GM21786 (cell line): ENCODE data around the gene AIF1L.
"Not testable (repeated sequence)": the region's sequence is repeated elsewhere in the genome, so short reads cannot be mapped to it uniquely, and the experiment has no call there.

Source experiments
- ATAC-seq: cut with Tn5 transposase; IDR thresholded peaks from one replicate; pipeline ENCODE4 v1.9.1; 2021; ENCODE audit not compliant: unreplicated experiment

The AIF1L gene

DNA sequence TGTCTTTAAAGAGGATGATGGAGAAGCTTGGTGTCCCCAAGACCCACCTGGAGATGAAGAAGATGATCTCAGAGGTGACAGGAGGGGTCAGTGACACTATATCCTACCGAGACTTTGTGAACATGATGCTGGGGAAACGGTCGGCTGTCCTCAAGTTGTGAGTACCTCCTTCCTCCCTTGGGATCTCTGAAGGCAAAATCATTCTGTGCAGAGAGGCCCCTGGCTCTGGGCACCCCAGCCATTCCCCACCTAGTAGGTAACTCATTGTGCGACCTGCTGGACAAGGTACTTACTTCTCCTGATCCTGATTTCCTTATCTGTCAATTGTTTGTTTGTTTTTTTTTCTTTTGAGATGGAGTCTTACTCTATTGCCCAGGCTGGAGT lies 21.4 kb downstream of the AIF1L start:
- no peak for ATAC-seq

DNA sequence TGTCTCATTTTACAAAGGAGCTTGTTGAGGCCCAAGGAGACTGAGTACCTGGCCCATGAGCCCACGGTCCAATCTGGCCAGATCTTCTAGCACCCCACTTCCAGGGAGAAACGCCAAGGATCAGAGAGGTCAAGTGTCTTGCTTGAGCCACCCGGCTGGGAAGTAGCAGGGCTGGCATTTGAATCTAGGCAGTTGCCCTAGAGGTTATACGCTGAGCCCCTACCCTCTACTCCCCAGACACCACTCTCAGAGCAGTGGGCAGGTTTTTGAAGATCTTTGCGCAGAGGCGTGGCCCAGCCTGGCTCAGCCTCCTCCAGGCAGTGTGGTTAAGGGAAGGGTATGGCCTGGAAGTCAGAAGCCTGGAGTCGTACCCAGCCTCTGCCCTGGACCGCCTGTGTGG lies 23.3 kb downstream of the AIF1L start:
- ATAC-seq = no peak

GRCh38 chr9:131120620-131121228 lies 24.4 kb downstream of the AIF1L start:
- ATAC-seq = no peak

- ATAC-seq = no peak
These were observed 25.0 kb downstream of the AIF1L start for GRCh38 chr9:131121346-131121745.

DNA sequence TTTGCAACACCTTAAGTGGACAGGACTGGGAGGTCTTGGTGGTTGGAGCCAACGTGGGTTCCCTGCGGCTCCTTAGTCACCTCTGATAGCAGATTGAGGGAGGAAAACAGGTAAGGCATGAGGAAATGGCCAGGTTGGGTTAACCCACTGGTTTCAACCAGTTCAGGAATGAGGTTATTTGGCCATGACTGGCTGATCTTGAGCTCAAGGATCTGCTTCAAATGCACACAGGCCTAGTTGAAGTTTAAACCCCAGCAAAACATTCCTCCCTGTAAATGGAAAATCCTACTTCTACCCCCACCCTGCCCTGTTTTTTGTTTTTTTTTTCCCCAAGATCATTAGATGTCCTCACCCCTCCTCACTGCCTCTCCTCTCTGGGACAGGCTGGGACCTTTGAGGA lies 25.8 kb downstream of the AIF1L start:
- ATAC-seq = no peak

DNA sequence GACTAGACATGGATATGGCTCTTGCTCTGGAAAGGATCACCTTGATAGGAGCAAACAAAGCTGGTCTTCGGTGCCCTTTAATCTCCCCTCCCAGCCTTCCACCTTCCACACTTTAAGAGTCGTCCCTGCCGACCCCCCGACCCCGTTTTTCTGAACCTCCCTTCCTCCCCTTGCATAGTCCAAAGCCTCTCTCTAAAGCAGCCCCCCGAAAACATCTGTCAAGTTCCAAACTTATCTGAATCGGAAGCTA lies 28.6 kb downstream of the AIF1L start:
- no peak for ATAC-seq

DNA sequence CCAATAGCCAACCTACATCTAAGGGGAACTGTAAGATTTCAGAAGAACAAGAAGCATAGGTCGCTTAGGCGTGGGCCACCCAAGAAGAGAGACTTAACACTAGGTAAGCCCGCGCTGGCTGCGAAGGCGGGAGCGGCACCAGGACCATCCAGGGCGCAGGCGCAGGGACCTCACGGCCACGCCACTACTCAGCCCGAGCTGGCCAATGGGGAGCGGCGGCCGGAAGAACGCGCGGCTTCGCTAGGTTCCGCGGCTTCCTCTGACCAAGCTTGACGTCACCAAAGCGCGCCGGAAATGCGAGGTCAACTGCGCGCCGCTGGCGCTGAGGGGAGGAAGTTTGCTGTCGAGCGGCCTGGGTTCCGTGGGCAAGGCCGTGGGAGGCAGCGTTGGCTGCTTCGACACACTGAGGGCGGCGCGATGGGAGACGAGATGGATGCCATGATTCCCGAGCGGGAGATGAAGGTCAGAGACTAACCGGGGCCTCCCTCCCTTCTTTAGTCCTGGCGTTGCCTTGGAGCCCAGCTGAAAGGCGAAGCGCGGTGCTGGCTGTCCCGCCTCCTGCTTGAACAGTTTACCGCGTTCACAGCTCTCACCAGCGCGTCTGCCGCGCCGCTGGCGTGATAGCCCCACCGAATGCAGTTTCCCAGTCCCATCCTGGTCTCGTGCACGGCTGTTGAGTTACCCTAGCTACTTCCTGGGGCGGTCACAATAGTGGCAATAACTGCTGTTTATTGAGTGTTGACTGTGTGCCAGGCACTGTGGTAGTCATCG lies 29.1 kb downstream of the AIF1L start, which contains the start of gene NUP214:
Gene NUP214, plus strand, starts transcription at position 299 of the 771 bp plus-strand sequence. Its CDS starts 119 bp downstream, at position 418.
- ATAC-seq = peak; percentile 97

DNA sequence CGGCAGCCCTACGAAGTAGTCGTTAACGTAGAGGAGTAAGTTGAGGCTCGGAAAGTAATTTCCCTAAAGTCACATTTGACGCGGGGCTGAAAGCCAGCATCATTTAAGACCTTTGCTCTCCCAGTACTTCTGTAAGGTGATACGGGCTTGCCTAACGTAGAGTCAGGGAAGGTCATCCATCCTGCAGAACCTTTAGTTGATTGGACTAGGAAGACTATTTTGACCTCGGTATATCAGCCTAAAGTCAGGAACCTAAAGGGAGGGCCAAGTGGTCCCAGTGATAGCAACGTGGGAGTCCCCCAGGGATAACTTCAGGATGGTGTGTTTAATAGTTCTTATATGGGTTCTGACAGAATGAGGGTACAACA lies 29.7 kb downstream of the AIF1L start:
- ATAC-seq = no peak

GRCh38 chr9:131129183-131129582 lies 32.9 kb downstream of the AIF1L start:
- no peak for ATAC-seq

DNA sequence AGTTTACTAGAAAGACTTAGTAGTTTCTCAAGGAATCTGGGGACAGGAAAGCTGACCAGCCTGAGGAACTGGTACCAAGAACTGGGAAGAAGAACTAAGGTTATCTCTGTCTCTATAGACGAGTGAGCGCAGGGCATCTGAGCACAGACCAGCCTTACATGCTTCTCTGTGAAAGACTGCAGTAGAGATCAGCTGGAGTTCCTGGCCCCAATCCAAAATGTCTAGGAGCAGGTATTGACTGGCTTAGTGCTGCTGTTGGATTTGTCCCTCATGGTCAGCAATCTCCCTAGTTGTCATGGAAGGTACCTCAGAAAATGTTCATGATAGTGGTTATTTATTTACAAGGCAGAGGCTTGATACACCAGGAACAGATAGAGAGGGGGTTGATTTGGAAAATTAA lies 42.3 kb downstream of the AIF1L start:
- ATAC-seq = no peak

DNA sequence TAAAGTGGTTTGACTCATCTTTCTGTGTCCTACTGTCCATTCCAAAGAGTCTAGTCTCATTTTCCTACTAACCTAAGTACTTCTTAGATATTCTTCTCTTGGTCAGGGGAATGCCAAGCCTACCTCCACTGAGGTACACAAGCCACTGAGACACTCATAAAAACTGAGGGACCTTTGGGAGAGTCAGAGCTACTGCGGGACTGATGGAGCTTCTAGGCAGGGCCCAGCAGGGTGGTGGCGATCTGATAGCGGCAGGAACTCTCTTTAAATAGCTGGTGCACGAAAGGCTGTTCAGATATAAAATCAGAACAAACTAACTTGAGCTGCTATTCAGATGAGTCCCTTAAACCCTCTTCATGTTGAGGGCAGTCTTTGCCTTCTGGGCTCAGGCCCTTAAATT lies 43.8 kb downstream of the AIF1L start:
- no peak for ATAC-seq

DNA sequence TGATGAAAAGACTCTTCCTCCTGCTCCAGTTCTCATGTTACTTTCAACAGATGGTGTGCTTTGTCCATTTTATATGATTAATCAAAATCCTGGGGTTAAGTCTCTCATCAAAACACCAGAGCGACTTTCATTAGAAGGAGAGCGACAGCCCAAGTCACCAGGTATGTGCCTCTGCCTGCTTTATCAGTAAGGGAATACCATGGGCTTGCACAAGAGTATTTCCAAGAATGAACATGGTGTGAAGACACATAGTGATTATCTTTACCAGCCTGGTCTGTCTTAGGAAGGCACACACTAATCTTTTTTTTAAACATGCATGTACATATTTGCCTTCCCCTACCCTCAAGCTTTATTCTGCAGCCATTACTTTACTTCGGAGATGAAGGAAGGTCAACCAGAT lies 44.2 kb downstream of the AIF1L start:
- ATAC-seq = no peak

DNA sequence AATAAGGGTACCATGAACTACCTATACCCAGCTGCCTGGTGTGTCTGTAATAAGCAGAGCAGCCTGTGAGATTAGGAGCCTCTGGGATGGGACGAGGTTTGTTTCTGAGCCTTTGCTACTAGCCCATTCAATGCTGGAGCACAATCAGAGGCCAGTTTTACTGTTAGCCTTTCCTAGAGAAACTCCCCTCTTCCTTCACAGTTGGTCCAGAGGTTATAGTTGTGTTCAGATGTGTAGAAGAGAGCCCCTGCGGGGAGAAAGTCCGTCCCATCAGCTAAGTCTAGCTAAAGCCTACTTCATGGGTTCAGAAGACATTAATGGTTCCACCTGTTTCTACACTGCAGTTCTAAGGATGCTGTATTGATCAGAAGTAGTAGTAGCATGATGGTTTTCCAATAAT lies 45.8 kb downstream of the AIF1L start:
- no peak for ATAC-seq

DNA sequence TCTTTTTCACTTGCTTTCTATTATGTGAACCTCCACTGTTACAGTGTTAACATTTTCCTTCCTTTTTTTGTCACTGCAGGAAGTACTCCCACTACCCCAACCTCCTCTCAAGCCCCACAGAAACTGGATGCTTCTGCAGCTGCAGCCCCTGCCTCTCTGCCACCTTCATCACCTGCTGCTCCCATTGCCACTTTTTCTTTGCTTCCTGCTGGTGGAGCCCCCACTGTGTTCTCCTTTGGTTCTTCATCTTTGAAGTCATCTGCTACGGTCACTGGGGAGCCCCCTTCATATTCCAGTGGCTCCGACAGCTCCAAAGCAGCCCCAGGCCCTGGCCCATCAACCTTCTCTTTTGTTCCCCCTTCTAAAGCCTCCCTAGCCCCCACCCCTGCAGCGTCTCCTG lies 47.9 kb downstream of the AIF1L start:
- no peak for ATAC-seq

DNA sequence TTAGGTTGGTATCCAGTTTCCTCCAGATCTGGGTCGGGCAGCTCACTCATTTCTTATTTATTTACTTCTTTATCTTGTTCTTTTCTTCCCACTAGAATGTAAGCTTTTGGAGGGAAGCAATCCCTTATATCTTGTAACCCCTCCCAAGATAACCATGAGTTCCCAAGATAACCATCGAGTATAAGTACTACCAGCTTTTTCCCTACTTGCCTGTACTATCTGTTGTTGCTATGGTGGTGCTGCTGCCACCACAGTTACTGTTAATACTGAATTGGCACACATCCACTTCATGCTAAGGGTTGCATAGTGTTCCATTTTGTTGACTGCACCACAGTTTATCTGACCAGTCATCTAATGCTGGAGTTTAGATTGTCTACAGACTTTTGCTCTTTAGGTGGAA lies 48.9 kb downstream of the AIF1L start:
- no peak for ATAC-seq

DNA sequence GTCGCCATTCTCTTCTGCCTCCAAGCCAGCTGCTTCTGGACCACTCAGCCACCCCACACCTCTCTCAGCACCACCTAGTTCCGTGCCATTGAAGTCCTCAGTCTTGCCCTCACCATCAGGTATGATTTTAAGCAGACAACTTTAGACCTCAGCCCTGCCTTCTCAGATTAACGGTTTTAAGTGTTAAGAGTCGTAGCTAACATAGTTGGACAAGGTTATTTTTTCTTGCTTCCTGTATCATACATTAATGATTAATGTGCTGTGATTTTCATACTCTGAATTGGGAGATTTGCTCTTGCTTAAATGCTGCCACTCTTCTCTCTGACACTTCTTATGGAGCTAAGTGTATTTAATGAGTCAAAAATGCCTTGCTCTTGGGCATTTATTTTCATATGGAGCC lies 49.9 kb downstream of the AIF1L start:
- ATAC-seq = no peak

GRCh38 chr9:131148276-131148675 lies 51.9 kb downstream of the AIF1L start:
- no peak for ATAC-seq

DNA sequence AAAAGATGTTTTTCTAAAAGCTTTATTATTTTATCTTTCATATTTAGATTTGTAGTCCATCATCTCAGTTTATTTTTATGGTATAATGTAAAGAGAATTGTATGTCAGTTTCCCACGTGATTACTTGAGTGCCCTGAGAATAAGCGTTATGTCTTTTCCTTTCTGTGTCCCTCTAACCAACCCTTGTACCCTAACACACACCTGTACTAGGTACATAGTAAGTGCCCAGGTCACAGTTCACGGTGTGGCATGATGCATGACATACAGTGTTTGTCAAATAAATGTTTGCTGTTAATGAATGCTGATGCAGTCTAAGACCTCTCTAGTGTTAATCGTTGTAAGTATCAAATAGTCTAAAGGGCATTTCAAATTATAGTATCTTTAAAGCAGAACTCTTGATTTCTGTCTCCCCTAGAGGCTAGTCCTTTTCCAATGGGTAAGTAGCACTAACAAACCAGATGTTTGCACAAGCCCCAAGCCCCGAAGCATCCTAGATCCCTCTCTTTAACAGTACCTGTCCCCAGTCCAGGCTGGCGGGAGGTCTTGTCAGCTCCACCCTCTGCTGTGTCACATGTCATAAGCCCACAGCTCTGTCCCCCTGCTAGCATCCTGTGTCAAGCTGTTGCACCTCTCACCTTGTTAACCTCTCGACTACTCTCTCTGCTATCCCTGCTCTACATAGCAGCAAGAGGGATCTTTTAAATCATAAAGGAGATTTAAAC lies 52.8 kb downstream of the AIF1L start:
- ATAC-seq = no peak

DNA sequence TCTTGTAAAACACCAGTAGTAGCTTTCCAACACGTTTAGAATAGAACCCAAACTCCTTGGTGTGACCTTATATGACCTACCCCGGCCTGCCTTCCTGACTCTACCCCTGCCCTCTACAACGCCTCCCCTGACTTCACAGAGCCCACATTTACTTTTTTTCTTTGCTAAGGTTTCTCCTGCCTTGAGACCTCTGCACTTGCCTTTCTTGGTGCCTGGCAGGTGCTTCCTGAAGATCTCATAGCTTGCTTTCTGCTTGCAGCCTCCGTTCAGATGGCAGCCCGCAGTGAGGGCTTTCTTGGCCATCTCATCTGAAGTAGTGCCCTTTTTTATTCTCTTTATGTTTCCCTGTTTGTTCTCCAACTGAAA lies 53.3 kb downstream of the AIF1L start:
- ATAC-seq = no peak

- ATAC-seq = no peak
These were observed 57.3 kb downstream of the AIF1L start for GRCh38 chr9:131153595-131153994.

DNA sequence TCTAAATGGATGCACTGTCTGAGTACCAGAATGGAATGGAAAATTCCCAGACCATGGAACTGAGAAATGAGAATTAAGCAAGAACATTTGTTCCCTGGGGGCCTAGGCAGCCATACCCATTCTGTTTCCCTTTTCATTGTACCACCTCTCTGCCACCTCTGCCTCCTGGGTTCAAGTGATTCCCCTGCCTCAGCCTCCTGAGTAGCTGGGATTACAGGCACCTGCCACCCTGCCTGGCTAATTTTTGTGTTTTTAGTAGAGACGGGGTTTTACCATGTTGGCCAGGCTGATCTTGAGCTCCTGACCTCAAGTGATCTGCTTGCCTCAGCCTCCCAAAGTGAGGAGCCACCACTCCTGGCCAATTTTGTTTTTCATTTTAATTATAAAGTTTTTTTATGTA lies 62.3 kb downstream of the AIF1L start:
- not testable (repeated sequence) for ATAC-seq

- no peak for ATAC-seq
These were observed 64.2 kb downstream of the AIF1L start for GRCh38 chr9:131160416-131161112.
